ENCODE data around the gene ASCC1. TPM values are rescaled to one million over a fixed set of nuclear protein-coding genes. Genes with fewer than 3 reads are reported as not detected.
A peak's percentile ranks its signal among the peaks of the same experiment; 100 is the strongest.
"Not testable (repeated sequence)": the region's sequence is repeated elsewhere in the genome, so short reads cannot be mapped to it uniquely, and the experiment has no call there.

The ASCC1 gene
- total and polyA plus RNA-seq, 2 experiments from 2014 or later: 13.7 to 37.2 TPM

DNA sequence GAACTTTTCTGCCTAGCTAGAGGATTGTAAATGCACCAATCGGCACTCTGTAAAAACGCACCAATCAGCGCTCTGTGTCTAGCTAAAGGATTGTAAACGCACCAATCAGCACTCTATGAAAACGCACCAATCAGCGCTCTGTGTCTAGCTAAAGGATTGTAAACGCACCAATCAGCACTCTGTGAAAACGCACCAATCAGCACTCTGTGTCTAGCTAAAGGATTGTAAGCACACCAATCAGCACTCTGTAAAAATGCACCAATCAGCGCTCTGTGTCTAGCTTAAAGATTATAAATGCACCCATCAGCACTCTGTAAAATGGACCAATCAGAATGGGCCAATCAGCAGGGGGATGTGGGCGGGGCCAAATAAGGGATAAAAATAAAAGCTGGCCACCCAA lies 79.9 kb downstream of the ASCC1 start:
- not testable (repeated sequence) for H3K27me3 ChIP-seq (ENCODE audit: insufficient read depth); H3F3A ChIP-seq (replicated peaks; ENCODE audit: low read depth); H4K20me1 ChIP-seq (replicated peaks; ENCODE audit: insufficient read depth); H3K27ac Mint-ChIP-seq; H3K4me2 ChIP-seq; H3K9me3 Mint-ChIP-seq; H3K79me2 ChIP-seq (replicated peaks; ENCODE audit: insufficient read depth); H2AFZ ChIP-seq; DNase-seq (ENCODE audit: low spot score); H3K27ac ChIP-seq (ENCODE audit: low read depth); H3K27me3 Mint-ChIP-seq (ENCODE audit: insufficient read depth, low read depth, poor library complexity); H3K4me3 Mint-ChIP-seq; H3K36me3 ChIP-seq (ENCODE audit: insufficient read depth); H3K9me2 ChIP-seq (ENCODE audit: insufficient read depth); ATAC-seq; H3K4me3 ChIP-seq
- H3K4me1 ChIP-seq (ENCODE audit: insufficient read depth): peaks cover 13% of the 10 kb centered on the region; the same call in 1 of the 2 replicates
- Mint-ChIP-seq H3K36me3 (ENCODE audit: low read depth) (peaks cover 18% of the 10 kb centered on the region), H3K4me1 (peaks cover 25% of the 10 kb centered on the region)

DNA sequence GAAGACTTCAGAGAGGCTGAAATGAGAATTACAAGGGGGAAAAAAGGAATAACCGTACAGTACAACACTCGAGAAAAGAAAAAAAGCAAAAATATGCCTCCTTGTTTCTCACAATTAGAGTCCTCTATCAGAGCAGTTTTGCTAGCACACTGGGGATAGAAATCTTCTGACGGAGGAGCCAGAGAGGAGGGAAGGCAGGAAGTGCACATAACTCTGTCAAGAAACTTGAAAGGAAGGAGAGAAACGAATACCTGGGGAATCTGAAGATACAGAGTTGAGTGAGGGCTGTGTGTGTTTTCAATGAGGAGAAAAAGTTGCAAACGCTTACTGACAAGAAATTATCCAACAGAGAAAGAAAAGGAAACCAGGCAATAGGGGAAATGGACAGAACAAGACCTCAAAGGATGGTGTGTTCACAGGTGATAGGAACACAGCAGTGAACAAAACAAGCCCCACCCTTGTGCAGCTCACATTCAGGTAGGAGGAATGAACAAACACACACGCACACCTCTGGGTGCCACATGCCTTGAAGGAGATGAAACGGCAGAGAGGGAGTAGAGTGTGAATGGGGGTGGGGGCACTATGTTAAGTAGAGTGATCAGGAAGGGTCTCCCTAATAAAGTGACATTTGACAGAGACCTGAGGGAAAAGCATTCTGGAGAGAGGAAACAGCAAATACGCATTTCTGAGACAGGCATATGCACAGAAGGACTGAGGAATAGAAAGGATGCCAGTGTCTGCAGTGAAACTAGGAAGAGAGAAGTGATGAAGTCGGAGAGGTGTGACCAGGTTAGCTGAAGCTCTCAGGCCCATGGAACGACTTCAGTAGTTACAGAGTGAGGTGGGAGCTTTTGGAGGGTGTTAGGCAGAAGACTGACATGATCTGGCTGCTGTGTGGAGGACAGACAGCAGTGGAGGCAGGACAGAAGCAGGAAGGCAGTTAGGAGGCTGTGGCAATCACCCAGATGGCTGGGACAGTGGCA lies 81.0 kb downstream of the ASCC1 start:
- Mint-ChIP-seq H3K36me3 (ENCODE audit: low read depth) (peaks cover 18% of the 10 kb centered on the region), H3K4me1 (peaks cover 17% of the 10 kb centered on the region), H3K9me3 (peaks cover 8% of the 10 kb centered on the region; the same call in 2 of the 3 replicates), H3K27me3 (ENCODE audit: insufficient read depth, low read depth, poor library complexity) (no peaks in the 10 kb centered on the region), H3K4me3 (no peak overlapping the region), H3K27ac (no peak overlapping the region)
- DNase-seq (ENCODE audit: low spot score) (no peak), ATAC-seq (no peak)
- H3K4me3 ChIP-seq: no peak overlapping the region
- no peaks in the 10 kb centered on the region for H3K9me2 ChIP-seq (ENCODE audit: insufficient read depth)
- TF ChIP-seq ZNF114 (CRISPR knock-in tag; IDR thresholded peaks at IDR 0.05): no peak
- TF ChIP-seq, protein P1, sequence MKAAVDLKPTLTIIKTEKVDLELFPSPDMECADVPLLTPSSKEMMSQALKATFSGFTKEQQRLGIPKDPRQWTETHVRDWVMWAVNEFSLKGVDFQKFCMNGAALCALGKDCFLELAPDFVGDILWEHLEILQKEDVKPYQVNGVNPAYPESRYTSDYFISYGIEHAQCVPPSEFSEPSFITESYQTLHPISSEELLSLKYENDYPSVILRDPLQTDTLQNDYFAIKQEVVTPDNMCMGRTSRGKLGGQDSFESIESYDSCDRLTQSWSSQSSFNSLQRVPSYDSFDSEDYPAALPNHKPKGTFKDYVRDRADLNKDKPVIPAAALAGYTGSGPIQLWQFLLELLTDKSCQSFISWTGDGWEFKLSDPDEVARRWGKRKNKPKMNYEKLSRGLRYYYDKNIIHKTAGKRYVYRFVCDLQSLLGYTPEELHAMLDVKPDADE (IDR thresholded peaks at IDR 0.05): no peak
- no peak for TF ChIP-seq POLR2AphosphoS5 (IDR thresholded peaks at IDR 0.05; ENCODE audit: low read depth)
- peak overlapping the region; percentile 30; the same call in 1 of the 2 replicates for H3K27ac ChIP-seq (ENCODE audit: low read depth)
- no peaks in the 10 kb centered on the region; the same call in 1 of the 2 replicates for H3K36me3 ChIP-seq (ENCODE audit: insufficient read depth)
- H3K79me2 ChIP-seq (replicated peaks; ENCODE audit: insufficient read depth): no peaks in the 10 kb centered on the region
- H4K20me1 ChIP-seq (replicated peaks; ENCODE audit: insufficient read depth): no peaks in the 10 kb centered on the region
- no peaks in the 10 kb centered on the region for H3F3A ChIP-seq (replicated peaks; ENCODE audit: low read depth)
- no peak overlapping the region for H2AFZ ChIP-seq
- no peaks in the 10 kb centered on the region for H3K27me3 ChIP-seq (ENCODE audit: insufficient read depth)
- H3K4me1 ChIP-seq (ENCODE audit: insufficient read depth): peaks cover 6% of the 10 kb centered on the region; the same call in 1 of the 2 replicates
- no peak overlapping the region for H3K4me2 ChIP-seq

DNA sequence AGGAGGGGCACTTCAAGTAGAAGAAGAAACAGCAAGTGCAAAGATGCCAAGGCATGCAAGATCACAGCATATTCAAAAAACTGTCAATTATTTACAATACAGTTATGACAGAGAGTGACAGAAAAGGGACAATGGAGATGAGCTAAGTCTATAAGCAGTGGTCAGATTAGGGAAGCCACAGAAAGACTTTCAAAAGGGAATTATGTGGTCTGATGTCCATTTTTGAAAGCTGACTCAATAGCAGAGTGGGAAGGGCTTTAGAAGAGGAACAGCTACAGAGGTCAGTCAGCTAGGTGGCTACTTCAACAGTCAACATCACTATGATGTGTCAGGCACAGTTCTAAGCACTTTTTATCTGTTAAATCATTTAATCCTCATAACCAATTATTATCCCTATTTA lies 82.6 kb downstream of the ASCC1 start:
- Histone ChIP-seq H4K20me1 (replicated peaks; ENCODE audit: insufficient read depth) (no peaks in the 10 kb centered on the region), H3K79me2 (replicated peaks; ENCODE audit: insufficient read depth) (no peaks in the 10 kb centered on the region), H3K27ac (ENCODE audit: low read depth) (no peak overlapping the region), H3K9me2 (ENCODE audit: insufficient read depth) (no peaks in the 10 kb centered on the region), H2AFZ (no peak overlapping the region), H3K4me1 (ENCODE audit: insufficient read depth) (peaks cover 2% of the 10 kb centered on the region; the same call in 1 of the 2 replicates), H3K4me2 (no peak overlapping the region), H3K36me3 (ENCODE audit: insufficient read depth) (no peaks in the 10 kb centered on the region; the same call in 1 of the 2 replicates), H3K27me3 (ENCODE audit: insufficient read depth) (no peaks in the 10 kb centered on the region), H3K4me3 (no peak overlapping the region), H3F3A (replicated peaks; ENCODE audit: low read depth) (no peaks in the 10 kb centered on the region)
- ATAC-seq (no peak), DNase-seq (ENCODE audit: low spot score) (no peak)
- H3K27ac Mint-ChIP-seq: no peak overlapping the region
- peaks cover 18% of the 10 kb centered on the region for H3K36me3 Mint-ChIP-seq (ENCODE audit: low read depth)
- peaks cover 13% of the 10 kb centered on the region; the same call in 2 of the 3 replicates for H3K4me1 Mint-ChIP-seq
- H3K27me3 Mint-ChIP-seq (ENCODE audit: insufficient read depth, low read depth, poor library complexity): no peaks in the 10 kb centered on the region
- peaks cover 8% of the 10 kb centered on the region; the same call in 2 of the 3 replicates for H3K9me3 Mint-ChIP-seq
- H3K4me3 Mint-ChIP-seq: no peak overlapping the region
- TF ChIP-seq, protein P2, sequence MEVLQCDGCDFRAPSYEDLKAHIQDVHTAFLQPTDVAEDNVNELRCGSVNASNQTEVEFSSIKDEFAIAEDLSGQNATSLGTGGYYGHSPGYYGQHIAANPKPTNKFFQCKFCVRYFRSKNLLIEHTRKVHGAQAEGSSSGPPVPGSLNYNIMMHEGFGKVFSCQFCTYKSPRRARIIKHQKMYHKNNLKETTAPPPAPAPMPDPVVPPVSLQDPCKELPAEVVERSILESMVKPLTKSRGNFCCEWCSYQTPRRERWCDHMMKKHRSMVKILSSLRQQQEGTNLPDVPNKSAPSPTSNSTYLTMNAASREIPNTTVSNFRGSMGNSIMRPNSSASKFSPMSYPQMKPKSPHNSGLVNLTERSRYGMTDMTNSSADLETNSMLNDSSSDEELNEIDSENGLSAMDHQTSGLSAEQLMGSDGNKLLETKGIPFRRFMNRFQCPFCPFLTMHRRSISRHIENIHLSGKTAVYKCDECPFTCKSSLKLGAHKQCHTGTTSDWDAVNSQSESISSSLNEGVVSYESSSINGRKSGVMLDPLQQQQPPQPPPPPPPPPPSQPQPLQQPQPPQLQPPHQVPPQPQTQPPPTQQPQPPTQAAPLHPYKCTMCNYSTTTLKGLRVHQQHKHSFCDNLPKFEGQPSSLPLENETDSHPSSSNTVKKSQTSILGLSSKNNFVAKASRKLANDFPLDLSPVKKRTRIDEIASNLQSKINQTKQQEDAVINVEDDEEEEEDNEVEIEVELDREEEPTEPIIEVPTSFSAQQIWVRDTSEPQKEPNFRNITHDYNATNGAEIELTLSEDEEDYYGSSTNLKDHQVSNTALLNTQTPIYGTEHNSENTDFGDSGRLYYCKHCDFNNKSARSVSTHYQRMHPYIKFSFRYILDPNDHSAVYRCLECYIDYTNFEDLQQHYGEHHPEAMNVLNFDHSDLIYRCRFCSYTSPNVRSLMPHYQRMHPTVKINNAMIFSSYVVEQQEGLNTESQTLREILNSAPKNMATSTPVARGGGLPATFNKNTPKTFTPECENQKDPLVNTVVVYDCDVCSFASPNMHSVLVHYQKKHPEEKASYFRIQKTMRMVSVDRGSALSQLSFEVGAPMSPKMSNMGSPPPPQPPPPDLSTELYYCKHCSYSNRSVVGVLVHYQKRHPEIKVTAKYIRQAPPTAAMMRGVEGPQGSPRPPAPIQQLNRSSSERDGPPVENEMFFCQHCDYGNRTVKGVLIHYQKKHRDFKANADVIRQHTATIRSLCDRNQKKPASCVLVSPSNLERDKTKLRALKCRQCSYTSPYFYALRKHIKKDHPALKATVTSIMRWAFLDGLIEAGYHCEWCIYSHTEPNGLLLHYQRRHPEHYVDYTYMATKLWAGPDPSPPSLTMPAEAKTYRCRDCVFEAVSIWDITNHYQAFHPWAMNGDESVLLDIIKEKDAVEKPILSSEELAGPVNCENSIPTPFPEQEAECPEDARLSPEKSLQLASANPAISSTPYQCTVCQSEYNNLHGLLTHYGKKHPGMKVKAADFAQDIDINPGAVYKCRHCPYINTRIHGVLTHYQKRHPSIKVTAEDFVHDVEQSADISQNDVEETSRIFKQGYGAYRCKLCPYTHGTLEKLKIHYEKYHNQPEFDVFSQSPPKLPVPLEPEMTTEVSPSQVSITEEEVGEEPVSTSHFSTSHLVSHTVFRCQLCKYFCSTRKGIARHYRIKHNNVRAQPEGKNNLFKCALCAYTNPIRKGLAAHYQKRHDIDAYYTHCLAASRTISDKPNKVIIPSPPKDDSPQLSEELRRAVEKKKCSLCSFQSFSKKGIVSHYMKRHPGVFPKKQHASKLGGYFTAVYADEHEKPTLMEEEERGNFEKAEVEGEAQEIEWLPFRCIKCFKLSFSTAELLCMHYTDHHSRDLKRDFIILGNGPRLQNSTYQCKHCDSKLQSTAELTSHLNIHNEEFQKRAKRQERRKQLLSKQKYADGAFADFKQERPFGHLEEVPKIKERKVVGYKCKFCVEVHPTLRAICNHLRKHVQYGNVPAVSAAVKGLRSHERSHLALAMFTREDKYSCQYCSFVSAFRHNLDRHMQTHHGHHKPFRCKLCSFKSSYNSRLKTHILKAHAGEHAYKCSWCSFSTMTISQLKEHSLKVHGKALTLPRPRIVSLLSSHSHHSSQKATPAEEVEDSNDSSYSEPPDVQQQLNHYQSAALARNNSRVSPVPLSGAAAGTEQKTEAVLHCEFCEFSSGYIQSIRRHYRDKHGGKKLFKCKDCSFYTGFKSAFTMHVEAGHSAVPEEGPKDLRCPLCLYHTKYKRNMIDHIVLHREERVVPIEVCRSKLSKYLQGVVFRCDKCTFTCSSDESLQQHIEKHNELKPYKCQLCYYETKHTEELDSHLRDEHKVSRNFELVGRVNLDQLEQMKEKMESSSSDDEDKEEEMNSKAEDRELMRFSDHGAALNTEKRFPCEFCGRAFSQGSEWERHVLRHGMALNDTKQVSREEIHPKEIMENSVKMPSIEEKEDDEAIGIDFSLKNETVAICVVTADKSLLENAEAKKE (CRISPR knock-in tag; IDR thresholded peaks at IDR 0.05): no peak
- TF ChIP-seq STAT1 (IDR thresholded peaks at IDR 0.05; ENCODE audit: unreplicated experiment): no peak
- TF ChIP-seq CREB1 (CRISPR knock-in tag; IDR thresholded peaks at IDR 0.05; ENCODE audit: low read depth): no peak
- no peak for TF ChIP-seq ZNF114 (CRISPR knock-in tag; IDR thresholded peaks at IDR 0.05)
- TF ChIP-seq EZH2 (IDR thresholded peaks at IDR 0.05; ENCODE audit: low read depth, unreplicated experiment): no peak
- TF ChIP-seq JUNB (IDR thresholded peaks at IDR 0.05; ENCODE audit: unreplicated experiment): no peak

Data from GM23338 (cell line).